GM19099 (cell line): ENCODE measurements around the gene PNPLA8.

Experiments
- POLR2A ChIP-seq: IDR thresholded peaks from 3 replicates; pipeline ENCODE4 v1.6.1; 2011; ENCODE audit warnings: low read depth; ENCODE audit not compliant: insufficient read length; ENCODE audit errors: extremely low read depth

The PNPLA8 gene

DNA sequence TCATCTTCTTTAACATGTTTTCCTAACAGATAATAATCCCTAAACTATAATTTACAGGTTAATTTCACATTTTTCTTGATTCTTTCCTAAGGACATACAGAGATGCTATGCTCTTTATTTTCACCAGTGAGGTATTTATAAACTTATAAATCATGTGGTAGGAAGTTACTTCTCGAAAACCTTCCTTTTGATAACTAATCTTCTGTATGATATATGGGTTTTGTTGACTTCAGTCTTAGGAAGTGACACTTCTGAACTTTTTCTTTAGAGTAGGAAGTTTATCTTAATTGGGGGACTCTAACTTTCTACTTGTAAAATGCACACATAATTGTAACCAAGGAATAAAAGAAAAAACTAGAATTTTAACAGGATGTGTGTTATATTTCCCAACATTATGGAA lies 9.8 kb upstream of the PNPLA8 start:
- no peak for TF ChIP-seq POLR2A

DNA sequence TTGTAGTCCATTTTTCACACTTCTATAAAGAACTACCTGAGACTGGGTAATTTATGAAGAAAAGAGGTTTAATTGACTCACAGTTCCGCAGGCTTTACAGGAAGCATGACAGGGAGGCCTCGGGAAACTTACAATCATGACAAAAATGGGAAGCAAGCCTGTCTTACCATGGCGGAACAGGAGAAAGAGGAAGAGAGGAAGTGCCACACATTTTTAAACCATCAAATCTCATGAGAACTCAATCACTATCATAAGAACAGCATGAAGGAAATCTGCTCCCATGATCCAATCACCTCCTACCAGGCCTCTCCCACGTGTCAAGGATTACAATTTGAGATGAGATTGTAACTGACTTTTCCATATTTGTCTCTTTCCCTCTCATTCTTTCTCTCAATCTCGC lies 9.3 kb upstream of the PNPLA8 start:
- TF ChIP-seq POLR2A: no peak

DNA sequence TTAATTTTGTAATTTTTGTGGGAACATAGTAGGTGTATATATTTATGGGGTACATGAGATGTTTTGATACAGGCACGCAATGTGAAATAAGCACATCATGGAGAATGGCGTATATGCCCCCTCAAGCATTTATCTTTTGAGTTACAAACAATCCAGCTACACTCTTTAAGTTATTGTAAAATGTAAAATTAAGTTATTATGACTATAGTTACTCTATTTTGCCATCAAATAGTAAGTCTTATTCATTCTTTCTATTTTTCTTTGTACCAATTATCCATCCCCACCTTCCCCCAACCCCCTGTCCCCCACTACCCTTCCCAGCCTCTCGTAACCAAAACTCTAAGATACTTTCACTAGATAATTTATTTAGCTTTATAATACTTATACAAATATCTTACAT lies 7.8 kb upstream of the PNPLA8 start:
- TF ChIP-seq POLR2A: no peak

DNA sequence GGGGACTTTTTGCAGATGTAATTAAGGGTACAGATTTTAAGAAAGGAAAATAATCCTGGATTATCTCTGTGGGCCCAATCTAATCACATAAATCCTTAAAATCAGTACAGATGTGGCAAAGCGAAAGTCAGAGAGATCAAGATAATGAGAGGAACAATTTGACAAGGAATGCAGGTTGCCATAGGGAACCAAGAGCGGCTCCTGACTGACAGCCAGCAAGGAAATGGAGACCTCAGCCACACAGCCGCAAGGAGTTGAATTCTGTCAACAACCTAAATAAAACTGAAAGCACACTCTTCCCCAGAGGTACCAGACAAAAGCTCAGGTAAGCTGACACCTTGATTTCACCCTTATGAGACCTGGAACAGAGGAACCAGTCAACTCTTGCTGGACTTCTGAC lies 3.4 kb upstream of the PNPLA8 start:
- no peak for TF ChIP-seq POLR2A

DNA sequence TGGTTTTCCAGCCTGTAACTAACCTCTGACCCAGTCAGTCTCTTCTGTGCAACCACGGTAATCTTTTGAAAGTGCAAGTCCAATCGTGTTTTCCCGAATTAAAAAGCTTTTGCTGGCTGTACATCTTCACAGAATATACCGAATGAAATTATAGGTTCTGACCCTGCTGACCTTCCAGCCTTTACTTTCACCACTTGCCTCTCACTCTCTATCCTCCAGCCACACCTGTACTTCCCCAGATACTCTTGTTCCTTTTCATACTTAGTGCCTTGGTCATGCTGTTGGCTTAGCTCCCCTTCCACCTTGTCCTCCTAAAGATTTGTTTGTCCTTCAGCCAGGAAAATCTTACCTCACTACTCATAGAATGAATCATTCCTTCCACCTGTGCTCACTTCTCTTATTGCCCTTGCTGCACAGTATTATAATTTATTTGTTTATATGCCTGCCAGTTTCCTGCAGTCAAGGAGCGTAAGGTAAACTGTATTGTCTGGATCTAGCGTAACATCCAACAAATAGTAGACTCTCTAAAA lies 2.3 kb upstream of the PNPLA8 start:
- no peak for TF ChIP-seq POLR2A

DNA sequence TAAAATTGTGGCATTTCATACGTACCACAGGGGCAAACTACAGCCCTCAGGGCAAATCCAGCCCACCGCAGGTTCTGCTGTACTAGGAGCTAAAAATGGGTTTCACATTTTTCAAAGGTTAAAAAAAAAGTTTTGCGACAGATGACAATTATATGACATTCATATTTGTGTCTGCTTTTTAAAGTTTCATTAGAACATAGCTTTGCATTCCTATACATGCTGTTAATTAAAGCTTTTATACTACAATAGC lies 758 bp upstream of the PNPLA8 start:
- TF ChIP-seq POLR2A: no peak

DNA sequence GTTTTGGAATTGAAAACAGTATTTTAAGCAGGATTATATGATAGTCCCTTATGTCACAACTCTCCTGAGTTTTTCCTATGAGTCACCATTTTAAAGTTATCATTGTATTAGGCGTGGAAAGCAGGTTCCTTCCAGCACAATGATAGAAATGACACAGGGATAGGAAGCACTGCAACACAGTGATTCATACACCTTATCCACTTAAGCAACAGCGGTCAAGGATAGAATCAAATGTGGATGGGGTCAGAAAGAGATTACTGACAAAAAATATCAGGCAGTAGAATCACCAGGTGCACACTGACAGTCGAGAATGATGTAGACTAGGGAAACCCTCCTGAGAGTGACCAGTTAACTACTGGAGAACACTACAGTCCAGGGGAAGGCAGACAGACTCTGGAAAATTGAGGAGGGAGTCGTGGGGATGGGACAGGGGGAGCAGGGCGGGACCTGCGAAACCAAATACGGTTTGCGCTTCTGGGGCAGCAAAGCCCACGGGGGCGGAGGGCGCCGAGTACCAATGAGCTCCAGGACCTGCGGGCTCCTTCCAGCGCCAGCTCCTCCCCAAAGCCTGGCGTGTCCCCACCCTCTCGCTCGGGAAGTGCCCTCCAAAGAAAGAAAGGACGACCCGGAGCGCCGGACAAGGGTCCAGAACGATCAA lies 479 bp downstream of the PNPLA8 start:
- TF ChIP-seq POLR2A: no peak

DNA sequence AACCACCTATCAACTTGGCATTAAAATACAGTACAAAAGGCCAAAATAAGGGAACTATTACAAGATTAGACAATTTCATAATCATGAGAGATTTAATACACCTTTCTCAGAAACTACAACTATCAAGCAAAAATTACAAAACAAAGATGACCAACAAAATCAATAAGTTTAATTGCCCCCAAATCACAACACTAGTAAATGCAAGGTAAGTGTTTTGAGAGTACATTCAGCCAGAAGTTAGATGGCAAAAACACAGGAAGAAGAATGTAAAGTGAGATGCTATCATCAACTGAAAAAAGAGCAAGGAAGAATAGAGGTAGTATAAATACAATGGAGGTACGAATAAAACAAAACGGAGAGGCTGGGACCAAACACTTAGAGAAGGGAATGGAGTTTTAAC lies 3.2 kb downstream of the PNPLA8 start:
- no peak for TF ChIP-seq POLR2A

DNA sequence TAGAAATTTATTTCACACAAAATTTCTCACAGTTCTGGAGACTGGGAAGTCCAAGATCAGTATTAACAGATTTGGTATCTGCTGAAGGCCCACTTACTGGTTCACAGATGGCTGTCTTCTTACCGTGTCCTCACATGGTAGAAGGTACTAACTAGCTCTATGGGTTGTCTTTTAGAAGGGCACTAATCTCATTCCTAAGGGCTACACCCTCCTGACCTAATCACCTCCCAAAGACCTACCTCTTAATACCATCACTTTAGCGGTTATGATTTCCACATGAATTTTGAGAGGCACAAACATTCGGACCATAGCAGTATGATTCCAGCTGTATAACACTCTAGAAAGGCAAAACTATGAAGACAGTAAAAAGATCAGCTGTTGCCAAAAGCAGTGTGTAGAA lies 8.0 kb downstream of the PNPLA8 start:
- TF ChIP-seq POLR2A: no peak

DNA sequence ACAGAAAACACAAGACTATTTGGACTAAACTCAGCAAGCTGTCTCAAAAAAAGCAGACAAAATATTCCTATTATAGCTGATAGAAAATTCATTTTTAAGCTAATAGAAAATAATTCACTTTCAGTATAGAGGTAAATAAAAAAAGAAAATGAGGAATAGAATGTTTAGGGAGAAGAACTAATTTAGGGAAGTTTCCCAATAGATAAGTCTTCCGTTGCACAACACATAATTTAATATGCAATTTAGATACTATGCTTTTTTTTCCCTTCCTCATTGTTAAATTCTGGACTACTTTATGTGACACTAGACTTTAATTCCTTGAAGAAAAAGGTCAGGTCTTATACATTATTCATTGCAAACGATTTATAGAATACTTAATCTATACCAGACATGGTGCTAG lies 10.3 kb downstream of the PNPLA8 start:
- no peak for TF ChIP-seq POLR2A

DNA sequence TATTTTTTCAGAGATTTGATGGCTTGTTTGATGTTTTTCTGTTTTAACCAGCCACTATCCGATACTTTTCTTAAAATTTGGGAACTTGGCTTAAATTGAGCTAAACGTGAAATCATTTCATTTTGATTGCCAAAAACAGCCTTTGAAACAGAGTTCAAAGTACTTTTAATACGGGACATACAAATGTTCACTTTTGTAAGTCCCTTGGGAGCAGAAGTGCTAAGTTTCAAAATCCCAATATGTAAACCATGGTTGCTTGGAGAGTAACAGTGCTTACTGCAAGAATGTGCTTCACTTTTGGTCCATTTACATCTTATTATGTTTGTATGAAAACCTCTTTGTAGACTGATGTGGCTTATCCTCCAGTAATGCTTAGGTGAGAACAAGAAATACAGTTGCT lies 10.9 kb downstream of the PNPLA8 start:
- TF ChIP-seq POLR2A: no peak

DNA sequence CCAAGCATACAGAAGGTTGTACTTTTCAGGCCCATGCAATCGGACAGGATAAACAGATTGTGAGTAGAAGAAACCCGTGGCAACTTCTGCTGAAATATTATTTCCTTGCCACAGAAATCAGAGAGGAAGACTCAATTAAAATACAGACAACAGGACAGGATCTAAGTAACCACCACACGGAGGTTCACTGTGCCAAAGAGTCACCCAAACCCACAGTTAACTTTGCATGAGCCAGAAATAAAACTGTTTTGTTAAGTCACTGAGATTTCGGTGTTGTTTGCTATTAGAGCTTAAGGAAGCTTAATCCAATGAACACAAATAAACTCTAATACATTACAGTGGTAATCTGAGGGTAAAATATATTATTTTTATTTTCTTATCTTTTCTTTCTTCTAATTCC lies 14.0 kb downstream of the PNPLA8 start:
- no peak for TF ChIP-seq POLR2A

DNA sequence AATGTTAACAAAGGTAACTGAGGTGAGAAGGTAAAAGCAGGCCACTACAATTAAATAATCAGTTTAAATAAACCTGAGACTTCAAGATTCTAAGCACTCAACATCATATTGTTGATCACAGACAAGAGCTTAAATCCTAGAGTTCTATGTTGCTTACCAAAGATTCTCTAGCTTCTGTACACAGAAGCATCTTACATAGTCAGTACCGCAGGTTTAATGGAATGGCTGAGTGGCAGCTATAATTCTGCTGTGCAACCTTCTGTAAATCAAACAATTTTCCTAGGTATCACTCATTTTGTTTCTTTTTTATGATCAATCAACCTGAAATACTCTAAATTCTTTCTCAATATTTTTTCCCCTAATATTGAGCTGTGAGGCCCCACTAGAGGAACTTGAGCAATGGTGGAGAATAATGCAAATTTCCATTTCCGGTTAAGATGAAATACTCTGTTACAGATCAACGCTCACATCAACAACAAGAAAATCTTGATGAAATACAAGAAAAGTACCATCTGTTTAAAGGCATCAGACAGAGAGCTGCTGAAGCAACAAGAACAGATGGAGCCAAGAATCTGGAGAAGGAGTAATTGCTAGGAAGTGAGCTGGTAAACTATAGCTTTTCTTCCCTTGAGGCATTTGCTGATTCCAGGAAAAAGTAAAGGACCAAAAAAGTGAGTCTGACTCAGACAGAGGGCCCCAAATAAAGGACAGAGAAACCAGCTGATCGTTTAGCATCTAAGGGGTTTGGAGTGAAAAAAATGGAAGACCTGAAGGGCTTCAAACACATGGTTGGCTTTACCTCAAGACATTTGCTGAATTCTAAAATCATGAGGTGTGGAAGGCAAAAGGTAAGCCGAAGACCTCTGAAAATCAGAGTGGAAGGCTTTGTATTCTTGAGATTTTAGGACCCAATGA lies 22.6 kb downstream of the PNPLA8 start:
- no peak for TF ChIP-seq POLR2A

DNA sequence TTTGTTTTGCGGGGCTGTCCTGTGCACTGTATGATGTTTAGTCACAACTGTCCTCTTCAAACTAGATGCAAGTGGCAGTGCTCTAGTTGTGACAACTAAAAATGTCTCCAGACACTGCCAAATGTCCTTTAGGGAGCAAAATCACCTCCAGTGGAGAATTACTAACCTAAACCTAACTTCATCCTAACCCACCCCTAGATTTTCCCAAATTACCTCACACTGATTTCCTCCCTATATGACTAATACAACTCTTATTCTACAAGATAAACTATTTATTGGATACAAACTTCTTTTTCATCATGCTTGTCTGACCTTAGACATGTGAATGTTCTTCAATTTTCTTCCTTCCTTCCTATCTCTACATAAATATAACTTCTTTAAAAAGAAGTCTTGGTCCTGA lies 26.4 kb downstream of the PNPLA8 start:
- no peak for TF ChIP-seq POLR2A

DNA sequence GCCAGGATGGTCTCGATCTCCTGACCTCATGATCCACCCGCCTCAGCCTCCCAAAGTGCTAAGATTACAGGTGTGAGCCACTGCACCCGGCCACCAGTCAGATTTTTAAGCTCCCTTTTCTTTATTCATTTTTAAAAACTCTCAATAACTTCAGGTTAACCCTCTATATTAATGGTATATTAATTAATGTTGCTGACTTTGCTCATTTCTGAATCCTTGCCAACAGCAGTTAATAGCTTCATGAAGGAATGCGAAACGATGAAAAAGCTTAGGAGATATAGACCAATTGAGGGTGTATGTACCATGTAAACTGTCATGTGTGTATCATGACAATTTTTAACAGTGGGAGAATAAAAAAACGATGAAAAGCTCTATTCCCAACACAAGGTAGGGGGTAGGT lies 27.5 kb downstream of the PNPLA8 start:
- no peak for TF ChIP-seq POLR2A

DNA sequence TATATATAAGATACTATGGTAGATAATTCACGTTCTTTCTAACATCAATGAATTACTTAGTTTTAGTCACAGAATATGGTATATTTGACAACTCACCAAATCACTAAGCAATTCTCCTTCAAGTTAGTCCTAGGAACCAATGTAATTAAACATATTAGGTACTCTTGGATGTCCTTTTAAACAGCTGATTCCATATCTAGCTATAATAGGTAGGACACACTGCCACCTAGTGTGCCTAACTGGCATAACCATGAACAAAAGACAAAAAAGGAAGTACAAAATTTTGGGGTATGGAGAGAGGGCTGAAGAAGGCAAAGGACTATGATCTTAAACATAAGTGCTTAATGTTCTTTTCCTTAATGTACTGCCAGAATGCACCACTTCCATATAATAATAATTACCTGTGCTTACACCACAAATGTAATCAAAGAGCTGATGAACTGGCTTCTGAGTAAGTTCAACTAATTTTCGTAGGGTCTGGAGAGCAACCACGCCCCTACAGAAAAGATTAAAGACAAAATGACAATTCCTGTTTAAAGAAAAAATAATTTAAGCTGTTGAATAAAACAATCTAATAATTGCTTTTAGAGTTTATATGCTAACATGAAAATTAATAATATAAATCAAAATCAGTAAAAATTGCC lies 28.7 kb downstream of the PNPLA8 start:
- TF ChIP-seq POLR2A: no peak
